Stromal cell of bone marrow (primary cell): Measurements from ENCODE around the gene PYGB.

Experiments used
- DNase-seq: peaks from one replicate; pipeline ENCODE4 v3.0.0-alpha.2; 2012; ENCODE audit warnings: low read depth

PYGB gene

GRCh38 chr20:25282796-25283195, 34.9 kb downstream of the PYGB start:
- no peak for DNase-seq

DNA sequence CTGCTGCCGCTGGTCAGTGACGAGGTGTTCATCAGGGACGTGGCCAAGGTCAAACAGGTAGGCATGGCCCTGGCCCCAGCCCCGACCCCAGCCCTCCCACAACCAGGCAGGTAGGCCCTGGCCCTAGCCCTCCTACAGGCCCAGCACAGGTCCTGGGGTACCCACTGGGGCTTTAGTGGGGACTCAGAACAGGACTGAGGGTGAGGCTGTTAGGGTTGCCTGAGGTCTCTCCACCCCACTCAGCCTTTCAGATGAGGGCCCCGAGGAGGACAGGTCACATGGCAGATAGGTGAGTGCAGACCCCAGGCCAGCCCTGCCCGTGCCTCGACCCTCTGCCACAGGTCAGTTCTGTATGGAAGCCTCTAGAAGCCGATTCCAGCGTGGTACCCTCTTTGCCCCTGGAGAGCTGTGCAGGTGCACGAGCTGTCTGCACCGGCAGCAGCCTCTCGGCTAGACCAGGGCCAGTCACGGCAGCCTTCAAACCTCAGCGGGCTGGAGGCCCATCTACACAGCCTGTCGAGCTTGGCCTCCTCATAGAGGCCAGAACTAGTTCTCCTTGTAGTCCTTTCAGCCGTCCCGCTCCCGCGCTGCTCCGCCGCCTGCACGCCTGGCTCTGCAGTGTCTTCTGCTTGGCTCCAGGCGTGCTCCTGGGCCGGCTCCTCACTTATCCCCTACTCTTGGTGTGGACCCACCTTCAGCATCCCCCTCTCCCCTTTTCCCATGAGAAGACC, 35.5 kb downstream of the PYGB start:
- no peak for DNase-seq

- DNase-seq: no peak
Observed at GRCh38 chr20:25284131-25284601, 36.3 kb downstream of the PYGB start.

- DNase-seq: no peak
Observed at GRCh38 chr20:25285091-25285647, 37.3 kb downstream of the PYGB start.

GRCh38 chr20:25285856-25286798, 38.2 kb downstream of the PYGB start:
- no peak for DNase-seq

DNA sequence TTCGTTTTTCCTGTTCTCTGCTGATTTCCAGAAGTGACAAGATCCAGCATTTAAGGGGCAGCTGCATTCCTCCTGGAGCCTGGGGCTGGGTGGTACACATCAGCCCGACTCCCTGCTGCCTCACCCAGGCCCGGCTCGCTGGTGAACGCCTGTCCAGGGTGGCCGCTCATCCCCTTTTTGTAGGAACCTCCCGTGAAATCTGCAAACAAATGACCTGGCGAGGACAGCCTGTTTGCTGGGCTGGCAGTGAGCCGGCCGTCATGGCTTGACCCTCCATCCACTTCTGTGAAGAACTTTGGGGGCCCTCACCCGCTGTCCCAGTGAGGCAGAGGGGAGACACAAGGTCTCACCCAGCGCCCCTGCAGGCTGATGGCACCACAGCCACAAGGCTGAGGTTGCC, 39.0 kb downstream of the PYGB start:
- no peak for DNase-seq

DNA sequence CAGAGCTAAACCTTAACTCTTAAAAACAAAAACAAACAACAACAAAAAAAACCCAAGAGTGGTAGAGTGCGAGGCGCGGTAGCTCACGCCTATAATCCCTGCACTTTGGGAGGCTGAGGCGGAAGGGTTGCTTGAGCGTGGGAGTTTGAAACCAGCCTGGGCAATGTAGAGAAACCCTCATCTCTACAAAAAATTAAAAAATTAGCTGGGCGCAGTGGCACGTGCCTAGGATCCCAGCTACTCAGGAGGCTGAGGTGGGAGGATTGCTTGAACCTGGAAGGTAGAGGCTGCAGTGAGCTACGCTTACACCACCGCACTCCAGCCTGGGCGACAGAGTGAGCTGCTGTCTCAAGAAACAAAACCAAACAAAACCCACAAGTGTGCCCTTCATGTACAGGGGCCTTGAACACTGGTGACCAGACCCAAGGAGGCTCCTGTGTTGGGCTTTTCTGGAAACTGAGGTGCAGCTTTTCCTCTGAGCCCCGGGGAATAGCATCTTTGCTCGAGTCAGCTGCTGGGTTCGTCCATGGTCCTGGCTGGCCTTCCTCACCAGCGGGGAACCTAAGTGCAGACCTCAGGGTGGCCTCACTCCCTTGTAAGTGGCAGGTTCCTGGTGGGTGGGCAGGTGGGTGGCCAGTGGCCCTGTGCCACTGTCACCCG, 39.9 kb downstream of the PYGB start:
- no peak for DNase-seq

DNA sequence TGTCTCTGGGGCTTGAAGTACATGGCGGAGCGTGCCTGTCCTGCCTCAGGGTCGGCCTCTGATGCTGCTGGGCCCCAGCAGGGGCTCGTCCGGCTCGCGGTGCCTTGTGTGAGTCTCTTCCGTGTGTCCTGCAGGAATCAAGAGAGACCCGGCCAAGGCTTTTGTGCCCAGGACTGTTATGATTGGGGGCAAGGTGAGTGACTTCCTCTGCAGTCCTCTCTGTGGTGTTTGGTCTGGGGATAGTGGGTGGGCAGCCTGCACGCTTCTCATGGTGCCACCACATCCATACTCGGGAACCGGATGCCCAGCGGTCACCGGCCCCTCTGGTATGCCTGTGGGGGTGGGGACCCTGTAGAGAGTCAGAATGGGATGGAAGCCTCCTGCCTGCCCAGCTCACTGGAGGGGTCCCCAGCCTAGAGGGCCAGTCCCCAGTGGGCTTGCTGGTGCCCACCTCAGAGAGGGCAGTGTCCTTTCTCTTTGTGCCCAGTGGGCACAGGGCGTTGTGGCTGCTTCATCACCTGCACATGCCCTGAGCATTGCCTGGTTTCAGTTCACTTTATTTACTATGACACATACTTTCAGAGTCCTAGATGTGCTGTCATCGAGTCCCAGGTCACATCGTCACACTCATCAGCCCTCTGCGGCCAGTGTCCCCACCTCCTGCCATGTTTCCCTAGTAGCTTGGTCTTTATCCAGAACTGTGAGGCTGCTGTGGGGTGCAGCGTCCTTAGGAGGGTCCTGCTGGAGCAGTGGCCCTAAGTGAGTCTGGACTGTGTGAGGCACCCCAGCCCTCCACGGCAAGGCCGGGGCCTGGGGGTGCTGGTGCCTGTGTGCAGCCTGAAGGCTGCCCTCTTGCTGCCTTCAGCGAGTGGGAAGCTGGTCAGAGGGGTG, 40.7 kb downstream of the PYGB start:
- DNase-seq: no peak

- no peak for DNase-seq
Observed at GRCh38 chr20:25289886-25290597, 42.2 kb downstream of the PYGB start.

- no peak for DNase-seq
Observed at GRCh38 chr20:25290646-25291431, 43.0 kb downstream of the PYGB start.

GRCh38 chr20:25291432-25292133, 43.7 kb downstream of the PYGB start:
- no peak for DNase-seq

DNA sequence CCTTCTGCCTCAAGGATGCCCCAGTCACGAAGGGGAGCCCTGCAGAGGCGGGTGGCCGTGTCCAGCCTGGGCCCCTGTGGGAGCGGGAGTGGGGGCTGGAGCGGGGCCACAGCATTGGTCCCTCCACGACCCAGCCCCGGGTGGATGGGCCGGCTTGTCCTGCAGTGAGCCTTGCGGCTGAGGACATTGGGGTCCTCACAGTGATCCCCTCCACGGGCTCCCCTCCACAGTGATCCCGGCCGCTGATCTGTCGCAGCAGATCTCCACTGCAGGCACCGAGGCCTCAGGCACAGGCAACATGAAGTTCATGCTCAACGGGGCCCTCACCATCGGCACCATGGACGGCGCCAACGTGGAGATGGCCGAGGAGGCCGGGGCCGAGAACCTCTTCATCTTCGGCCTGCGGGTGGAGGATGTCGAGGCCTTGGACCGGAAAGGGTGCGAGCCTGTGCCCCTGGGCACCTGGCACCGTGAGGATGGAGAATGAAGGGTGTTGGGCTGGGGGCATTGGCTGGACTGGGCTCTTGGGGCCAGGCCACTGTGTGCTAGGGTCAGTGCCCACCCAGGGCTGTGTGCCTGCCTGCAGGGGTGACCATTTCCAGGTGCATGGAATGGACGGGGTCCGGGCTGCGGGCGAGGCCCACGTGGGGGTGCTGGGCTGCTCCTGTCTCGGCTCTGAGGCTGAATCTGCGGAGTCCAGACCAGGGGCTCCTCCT, 44.4 kb downstream of the PYGB start:
- no peak for DNase-seq

- no peak for DNase-seq
Observed at GRCh38 chr20:25293507-25293906, 45.6 kb downstream of the PYGB start.

DNA sequence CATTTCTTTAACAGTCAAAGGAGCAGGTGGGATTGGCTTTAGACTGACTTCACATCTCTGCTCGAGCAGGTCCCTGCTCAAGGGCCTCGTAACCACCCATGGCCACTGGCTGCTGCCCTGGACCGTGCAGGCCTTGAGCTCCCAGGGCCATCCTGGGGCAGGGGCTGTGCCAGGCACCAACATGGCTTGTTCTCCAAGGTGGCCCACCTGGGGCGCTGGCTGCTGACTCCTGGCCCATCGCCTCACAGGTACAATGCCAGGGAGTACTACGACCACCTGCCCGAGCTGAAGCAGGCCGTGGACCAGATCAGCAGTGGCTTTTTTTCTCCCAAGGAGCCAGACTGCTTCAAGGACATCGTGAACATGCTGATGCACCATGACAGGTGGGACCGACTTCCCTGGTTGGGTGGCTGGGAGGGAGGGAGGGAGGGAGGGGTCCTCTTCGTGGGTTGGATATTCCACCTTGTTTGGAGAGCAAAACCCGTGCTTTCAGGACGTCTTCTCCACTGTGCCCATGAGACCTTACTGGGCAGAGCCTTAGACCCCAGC, 46.1 kb downstream of the PYGB start:
- DNase-seq: no peak

DNA sequence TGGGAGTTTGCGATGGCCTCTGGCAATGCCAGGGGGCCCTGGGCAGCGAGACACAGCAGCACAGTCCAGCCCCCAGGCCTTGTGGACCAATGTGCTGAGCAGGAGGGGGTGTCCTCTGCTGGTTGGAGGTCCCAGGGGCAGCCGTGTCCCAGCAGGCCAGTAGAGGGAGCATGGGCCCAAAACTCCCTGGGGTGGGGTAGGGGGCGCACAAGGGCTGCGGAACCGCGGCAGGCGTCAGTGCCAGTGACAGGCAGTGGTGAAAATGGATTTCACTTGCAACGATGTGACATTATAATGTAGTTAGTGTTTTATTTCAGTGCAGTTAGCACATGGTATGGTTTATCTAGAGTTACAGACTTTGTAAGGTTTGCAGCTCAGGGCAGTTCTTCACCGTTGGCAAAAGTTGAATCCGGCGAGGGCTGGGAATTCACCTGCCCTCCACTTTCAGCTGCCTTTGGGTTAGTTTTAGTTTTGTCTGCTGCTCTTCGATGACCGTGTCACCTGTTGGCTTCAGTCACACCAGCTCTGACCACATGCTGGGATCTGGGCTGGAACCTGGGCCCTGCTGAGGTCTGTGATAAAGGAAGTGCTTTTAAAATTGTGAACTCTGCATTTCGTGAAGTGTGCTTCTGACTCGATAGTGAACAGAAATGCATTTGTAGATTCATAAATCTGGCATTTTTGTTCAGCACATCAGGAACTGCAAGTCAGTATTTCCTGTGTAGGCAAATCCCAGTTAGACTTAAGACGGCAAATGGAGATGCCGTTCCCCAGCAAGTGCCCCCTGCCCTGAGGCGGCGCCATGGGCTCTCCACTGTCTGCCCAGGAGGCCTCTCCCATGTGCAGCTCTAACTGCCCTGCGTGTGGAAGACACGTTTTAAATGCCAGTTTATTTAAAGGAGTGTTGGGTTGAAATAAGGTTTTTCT, 46.8 kb downstream of the PYGB start:
- no peak for DNase-seq

DNA sequence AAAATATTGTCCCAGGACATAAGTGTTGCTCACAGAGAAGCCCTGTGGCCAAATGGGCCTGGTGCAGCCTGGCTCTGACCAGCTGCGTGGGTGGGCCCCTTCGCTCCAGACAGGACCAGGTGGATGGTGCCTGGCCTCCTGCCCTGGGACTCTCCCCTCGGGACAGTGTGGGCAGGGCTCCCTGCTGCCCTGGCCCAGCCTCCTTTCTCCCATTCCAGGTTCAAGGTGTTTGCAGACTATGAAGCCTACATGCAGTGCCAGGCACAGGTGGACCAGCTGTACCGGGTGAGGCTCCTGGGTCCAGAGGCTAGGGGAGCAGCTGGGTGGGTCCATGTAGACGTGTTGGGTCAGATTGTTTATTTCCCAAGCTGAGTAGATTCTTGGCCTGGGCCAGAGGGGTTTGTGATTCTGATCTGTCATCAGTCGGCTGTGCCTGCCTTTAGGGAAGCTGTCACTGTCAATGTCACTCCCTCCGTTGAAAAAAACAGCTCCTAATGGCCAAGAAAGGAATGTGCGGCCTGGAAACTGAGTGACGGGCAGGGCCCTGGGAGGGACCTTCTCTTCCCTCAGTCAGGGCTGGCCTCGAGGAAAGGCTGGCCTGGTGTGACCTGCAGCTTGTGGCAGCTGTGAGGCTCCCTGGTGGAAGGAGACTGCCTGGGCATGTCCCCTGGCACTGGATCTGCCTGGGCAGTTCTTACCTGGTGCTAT, 47.7 kb downstream of the PYGB start:
- no peak for DNase-seq
